ENCODE data around the gene CNTNAP2. TPM values are rescaled to one million over a fixed set of nuclear protein-coding genes. Genes with fewer than 3 reads are reported as not detected.

Gene CNTNAP2
- total RNA-seq, 1 experiment from 2014 or later = 0.03 TPM

DNA sequence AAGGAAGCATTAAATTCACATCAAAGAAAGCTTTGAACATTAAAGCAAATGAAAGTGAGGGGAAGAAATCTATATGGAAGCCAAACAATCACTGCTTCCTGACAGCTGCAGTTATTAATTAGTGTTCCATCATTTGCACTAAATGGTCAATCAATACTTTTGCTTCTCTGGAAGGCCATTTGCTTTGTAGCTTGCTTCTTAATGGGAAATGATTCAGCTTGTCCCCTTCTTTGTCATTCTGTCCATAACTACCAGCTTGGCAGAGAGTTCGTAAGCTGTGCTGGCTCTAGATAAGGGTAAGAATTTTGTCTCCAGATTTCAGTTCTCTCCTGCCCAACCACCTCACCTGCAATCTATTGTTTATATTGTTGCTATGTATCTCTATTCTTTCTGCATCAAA lies 596.6 kb downstream of the CNTNAP2 start:
- ATAC-seq = no peak
- Histone ChIP-seq H3K27me3 (ENCODE audit: control insufficient read depth, insufficient read depth, low read length) (no peaks in the 10 kb centered on the region), H3K4me3 (ENCODE audit: low read depth in 2 of 2, low read length in 2 of 2) (no peak overlapping the region), H3K4me1 (ENCODE audit: control insufficient read depth, insufficient read depth, low read length) (no peaks in the 10 kb centered on the region), H3K27ac (ENCODE audit: low read length) (no peak overlapping the region), H3K9me3 (ENCODE audit: control insufficient read depth, insufficient read depth, low read depth, low read length) (no peaks in the 10 kb centered on the region), H3K36me3 (ENCODE audit: control insufficient read depth, insufficient read depth, low read length) (no peaks in the 10 kb centered on the region)
- CTCF ChIA-PET = interaction anchor here (0.5 kb wide), 1 partner anchor 29 kb away, joined by 3 read pairs; no protein-coding TSS in a partner anchor
- POLR2A ChIA-PET = no interaction called here
- BruUV-seq (replicated peaks) = no TSS peak
- in situ Hi-C loops (cut with HindIII; ENCODE audit: low pct_unique_long_range_greater_than_20kb, low sequenced_read_pairs) (no loop called here), intact Hi-C loops (cut with micrococcal nuclease; ENCODE audit: unreplicated experiment) (no loop called here)
- DNase-seq (ENCODE audit: low read depth, low spot score) = no peak
- TF ChIP-seq SIN3A (IDR thresholded peaks at IDR 0.05; ENCODE audit: borderline replicate concordance, insufficient read depth, low read depth, low read length) (no peak), CTCF (IDR thresholded peaks at IDR 0.05) (no peak), REST (IDR thresholded peaks at IDR 0.05; ENCODE audit: insufficient read depth in 1 of 2, low read depth in 2 of 2, low read length in 1 of 2) (no peak), POLR2AphosphoS5 (IDR thresholded peaks at IDR 0.05; ENCODE audit: low read depth, low read length) (no peak), TCF7L2 (IDR thresholded peaks at IDR 0.05; ENCODE audit: low read depth, low read length) (no peak)

DNA sequence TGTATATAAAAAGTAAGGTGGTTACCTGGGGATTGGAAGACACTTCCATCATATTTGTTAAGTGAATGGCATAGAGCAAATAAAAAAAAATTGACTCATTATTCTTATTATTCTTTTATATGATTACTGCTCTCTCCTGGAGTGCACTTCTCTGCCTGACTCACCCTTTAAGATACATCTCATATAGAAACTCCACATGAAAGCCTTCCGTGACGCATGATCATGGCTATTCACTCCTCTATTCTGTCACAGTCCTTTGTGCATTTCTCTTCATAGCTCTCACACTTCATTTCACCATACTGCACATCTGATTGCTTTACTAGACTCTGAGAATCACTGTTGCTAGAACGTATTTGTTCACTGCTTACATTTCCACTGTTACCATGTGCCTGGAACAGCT lies 597.3 kb downstream of the CNTNAP2 start:
- CTCF ChIA-PET = interaction anchor here (0.5 kb wide), 1 partner anchor 28 kb away, joined by 3 read pairs; no protein-coding TSS in a partner anchor
- Histone ChIP-seq H3K9me3 (ENCODE audit: control insufficient read depth, insufficient read depth, low read depth, low read length) (no peaks in the 10 kb centered on the region), H3K27me3 (ENCODE audit: control insufficient read depth, insufficient read depth, low read length) (no peaks in the 10 kb centered on the region), H3K36me3 (ENCODE audit: control insufficient read depth, insufficient read depth, low read length) (no peaks in the 10 kb centered on the region), H3K27ac (ENCODE audit: low read length) (no peak overlapping the region), H3K4me1 (ENCODE audit: control insufficient read depth, insufficient read depth, low read length) (no peaks in the 10 kb centered on the region), H3K4me3 (ENCODE audit: low read depth in 2 of 2, low read length in 2 of 2) (no peak overlapping the region)
- POLR2A ChIA-PET = interaction anchor here (0.6 kb wide), 1 partner anchor 910 kb away, joined by 3 read pairs; no protein-coding TSS in a partner anchor
- in situ Hi-C loops (cut with HindIII; ENCODE audit: low pct_unique_long_range_greater_than_20kb, low sequenced_read_pairs) (no loop called here), intact Hi-C loops (cut with micrococcal nuclease; ENCODE audit: unreplicated experiment) (no loop called here)
- DNase-seq (ENCODE audit: low read depth, low spot score) (no peak), ATAC-seq (no peak)
- no TSS peak for BruUV-seq (replicated peaks)
- no peak for TF ChIP-seq POLR2AphosphoS5 (IDR thresholded peaks at IDR 0.05; ENCODE audit: low read depth, low read length)
- TF ChIP-seq CTCF (IDR thresholded peaks at IDR 0.05) = no peak
- no peak for TF ChIP-seq TCF7L2 (IDR thresholded peaks at IDR 0.05; ENCODE audit: low read depth, low read length)
- no peak for TF ChIP-seq SIN3A (IDR thresholded peaks at IDR 0.05; ENCODE audit: borderline replicate concordance, insufficient read depth, low read depth, low read length)
- no peak for TF ChIP-seq REST (IDR thresholded peaks at IDR 0.05; ENCODE audit: insufficient read depth in 1 of 2, low read depth in 2 of 2, low read length in 1 of 2)
